Measurements from ENCODE around the gene CRB1.

Gene CRB1

GRCh38 chr1:197413564-197413963 is 145.5 kb downstream of the CRB1 start:
- Histone ChIP-seq H3K4me1 (ENCODE audit: insufficient read depth, low read length) (no peaks in the 10 kb centered on the region), H3K27ac (ENCODE audit: low read length) (no peak overlapping the region), H3K4me2 (ENCODE audit: insufficient read depth, low read length) (no peak overlapping the region), H3K9me3 (ENCODE audit: insufficient read depth, low read length, severe bottlenecking) (no peaks in the 10 kb centered on the region), H3K27me3 (ENCODE audit: insufficient read depth, low read length, poor library complexity) (no peaks in the 10 kb centered on the region), H3K4me3 (ENCODE audit: low read depth in 1 of 2, low read length in 2 of 2) (no peak overlapping the region), H3K79me2 (ENCODE audit: insufficient read depth, low read length) (no peaks in the 10 kb centered on the region), H3K9ac (ENCODE audit: low read depth, low read length) (no peak overlapping the region), H4K20me1 (ENCODE audit: insufficient read depth, low read length) (no peaks in the 10 kb centered on the region), H3K36me3 (ENCODE audit: insufficient read depth, low read length) (no peaks in the 10 kb centered on the region), H2AFZ (ENCODE audit: low read depth, low read length) (no peak overlapping the region)
- no peak for ATAC-seq (ENCODE audit: insufficient read depth, low read depth)
- DNase-seq = no peak
- TF ChIP-seq CTCF (IDR thresholded peaks at IDR 0.05; ENCODE audit: borderline replicate concordance, extremely low read depth, low read length, poor library complexity, severe bottlenecking) = no peak
- TF ChIP-seq EZH2 (IDR thresholded peaks at IDR 0.05; ENCODE audit: borderline replicate concordance, low read depth, low read length, severe bottlenecking) = no peak

GRCh38 chr1:197415221-197415620 is 147.2 kb downstream of the CRB1 start:
- H3K79me2 ChIP-seq (ENCODE audit: insufficient read depth, low read length) = no peaks in the 10 kb centered on the region
- DNase-seq = no peak

GRCh38 chr1:197418693-197419092 is 150.6 kb downstream of the CRB1 start:
- no peak overlapping the region for H3K4me3 ChIP-seq (ENCODE audit: low read depth in 1 of 2, low read length in 2 of 2)
- no peak overlapping the region for H3K4me2 ChIP-seq (ENCODE audit: insufficient read depth, low read length)
- DNase-seq (no peak), ATAC-seq (ENCODE audit: insufficient read depth, low read depth) (no peak)
- no peaks in the 10 kb centered on the region for H3K36me3 ChIP-seq (ENCODE audit: insufficient read depth, low read length)
- TF ChIP-seq EZH2 (IDR thresholded peaks at IDR 0.05; ENCODE audit: borderline replicate concordance, low read depth, low read length, severe bottlenecking) (no peak), CTCF (IDR thresholded peaks at IDR 0.05; ENCODE audit: borderline replicate concordance, extremely low read depth, low read length, poor library complexity, severe bottlenecking) (no peak)
- H3K79me2 ChIP-seq (ENCODE audit: insufficient read depth, low read length) = no peaks in the 10 kb centered on the region
- no peak overlapping the region for H3K27ac ChIP-seq (ENCODE audit: low read length)
- no peaks in the 10 kb centered on the region for H3K9me3 ChIP-seq (ENCODE audit: insufficient read depth, low read length, severe bottlenecking)
- H2AFZ ChIP-seq (ENCODE audit: low read depth, low read length) = no peak overlapping the region
- no peaks in the 10 kb centered on the region for H3K27me3 ChIP-seq (ENCODE audit: insufficient read depth, low read length, poor library complexity)
- H4K20me1 ChIP-seq (ENCODE audit: insufficient read depth, low read length) = no peaks in the 10 kb centered on the region
- H3K9ac ChIP-seq (ENCODE audit: low read depth, low read length) = no peak overlapping the region
- no peaks in the 10 kb centered on the region for H3K4me1 ChIP-seq (ENCODE audit: insufficient read depth, low read length)

More at GRCh38 chr1:197415221-197415620, 147.2 kb downstream of the CRB1 start:
- no peak overlapping the region for H2AFZ ChIP-seq (ENCODE audit: low read depth, low read length)
- H3K9ac ChIP-seq (ENCODE audit: low read depth, low read length) = no peak overlapping the region
- no peak overlapping the region for H3K27ac ChIP-seq (ENCODE audit: low read length)
- H3K36me3 ChIP-seq (ENCODE audit: insufficient read depth, low read length) = no peaks in the 10 kb centered on the region
- TF ChIP-seq CTCF (IDR thresholded peaks at IDR 0.05; ENCODE audit: borderline replicate concordance, extremely low read depth, low read length, poor library complexity, severe bottlenecking) = no peak
- TF ChIP-seq EZH2 (IDR thresholded peaks at IDR 0.05; ENCODE audit: borderline replicate concordance, low read depth, low read length, severe bottlenecking) = no peak
- H4K20me1 ChIP-seq (ENCODE audit: insufficient read depth, low read length) = no peaks in the 10 kb centered on the region
- H3K4me2 ChIP-seq (ENCODE audit: insufficient read depth, low read length) = no peak overlapping the region
- ATAC-seq (ENCODE audit: insufficient read depth, low read depth) = no peak
- H3K27me3 ChIP-seq (ENCODE audit: insufficient read depth, low read length, poor library complexity) = no peaks in the 10 kb centered on the region
- no peaks in the 10 kb centered on the region for H3K9me3 ChIP-seq (ENCODE audit: insufficient read depth, low read length, severe bottlenecking)
- H3K4me1 ChIP-seq (ENCODE audit: insufficient read depth, low read length) = no peaks in the 10 kb centered on the region
- H3K4me3 ChIP-seq (ENCODE audit: low read depth in 1 of 2, low read length in 2 of 2) = no peak overlapping the region

- no peak overlapping the region for H3K27ac ChIP-seq (ENCODE audit: low read length)
- H3K4me3 ChIP-seq (ENCODE audit: low read depth in 1 of 2, low read length in 2 of 2) = no peak overlapping the region
- ATAC-seq (ENCODE audit: insufficient read depth, low read depth) = no peak
- DNase-seq = no peak
- no peaks in the 10 kb centered on the region for H3K4me1 ChIP-seq (ENCODE audit: insufficient read depth, low read length)
- no peak overlapping the region for H3K4me2 ChIP-seq (ENCODE audit: insufficient read depth, low read length)
- no peaks in the 10 kb centered on the region for H3K36me3 ChIP-seq (ENCODE audit: insufficient read depth, low read length)
- no peaks in the 10 kb centered on the region for H3K79me2 ChIP-seq (ENCODE audit: insufficient read depth, low read length)
- no peaks in the 10 kb centered on the region for H4K20me1 ChIP-seq (ENCODE audit: insufficient read depth, low read length)
- no peak overlapping the region for H2AFZ ChIP-seq (ENCODE audit: low read depth, low read length)
- no peak overlapping the region for H3K9ac ChIP-seq (ENCODE audit: low read depth, low read length)
- TF ChIP-seq CTCF (IDR thresholded peaks at IDR 0.05; ENCODE audit: borderline replicate concordance, extremely low read depth, low read length, poor library complexity, severe bottlenecking) = no peak
- H3K9me3 ChIP-seq (ENCODE audit: insufficient read depth, low read length, severe bottlenecking) = no peaks in the 10 kb centered on the region
- H3K27me3 ChIP-seq (ENCODE audit: insufficient read depth, low read length, poor library complexity) = no peaks in the 10 kb centered on the region
Measured at GRCh38 chr1:197422993-197423392, 154.9 kb downstream of the CRB1 start.
